HepG2 (cell line): ENCODE results near the gene SFTA2. TPM values are rescaled to one million over a fixed set of nuclear protein-coding genes. Genes with fewer than 3 reads are reported as not detected.

Experiments used
- KLF13 ChIP-seq: sonication (generic); formaldehyde crosslinking; IDR thresholded peaks from 2 replicates; pipeline ENCODE4 v1.4.0; 2020; ENCODE audit warnings: mild to moderate bottlenecking, missing genetic modification reagents
- MXI1 ChIP-seq: IDR thresholded peaks from 3 replicates; pipeline ENCODE4 v1.6.1; 2012; ENCODE audit warnings: low read depth, low read length, inconsistent platforms, borderline replicate concordance
- NR2F2 ChIP-seq: IDR thresholded peaks from 2 replicates; pipeline ENCODE4 v1.6.1; 2012; ENCODE audit warnings: low read depth, inconsistent platforms, borderline replicate concordance
- TBP ChIP-seq: sonication (generic); formaldehyde crosslinking; IDR thresholded peaks from 2 replicates; pipeline ENCODE4 v1.5.0; 2020; ENCODE audit warnings: missing genetic modification reagents
- TEAD3 ChIP-seq: optimal IDR thresholded peaks from 2 replicates; pipeline ENCODE3; 2016; ENCODE audit warnings: borderline replicate concordance
- TFE3 ChIP-seq: IDR thresholded peaks from 2 replicates; pipeline ENCODE4 v1.6.1; 2016
- XBP1 ChIP-seq: sonication (generic); formaldehyde crosslinking; IDR thresholded peaks from 2 replicates; pipeline ENCODE4 v1.5.0; 2020; ENCODE audit warnings: missing genetic modification reagents
- ZNF180 ChIP-seq: sonication (generic); formaldehyde crosslinking; IDR thresholded peaks from 2 replicates; pipeline ENCODE4 v1.4.0; 2020; ENCODE audit warnings: low read depth, missing genetic modification reagents, borderline replicate concordance
- ZNF572 ChIP-seq: sonication (generic); formaldehyde crosslinking; IDR thresholded peaks from 2 replicates; pipeline ENCODE4 v1.5.1; 2020; ENCODE audit warnings: mild to moderate bottlenecking, missing genetic modification reagents
- ZNF703 ChIP-seq: sonication (generic); formaldehyde crosslinking; IDR thresholded peaks from 2 replicates; pipeline ENCODE4 v1.5.1; 2020; ENCODE audit warnings: missing genetic modification reagents, mild to moderate bottlenecking, moderate library complexity, borderline replicate concordance
- ZNF724P ChIP-seq: sonication (generic); formaldehyde crosslinking; IDR thresholded peaks from 2 replicates; pipeline ENCODE4 v1.8.0; 2022; ENCODE audit warnings: missing genetic modification reagents, borderline replicate concordance
- ZNF761 ChIP-seq: sonication (generic); formaldehyde crosslinking; conservative IDR thresholded peaks from 2 replicates; pipeline ENCODE4 v1.4.0; 2020; ENCODE audit warnings: mild to moderate bottlenecking, missing genetic modification reagents
- ZNF772 ChIP-seq: sonication (generic); formaldehyde crosslinking; IDR thresholded peaks from 2 replicates; pipeline ENCODE4 v1.5.0; 2020; ENCODE audit warnings: mild to moderate bottlenecking, missing genetic modification reagents
- polyA plus RNA-seq, 8 experiments: library from polyadenylated mRNA; depleted of rRNA in 3 of 8; stranded (reverse) in 7 of 8; unstranded in 1 of 8; fragments of >200 nt; fragmentation: Illumina TruSeq in 4 of 8; extraction: Trizol in 4 of 8; gene quantifications; 2 replicates each; pipeline versions ENCODE4 v1.2.1 to v1.2.3, GENCODE V29; 2011 to 2016; ENCODE audit warnings: low read depth in 4 of 8, missing spikeins in 1 of 8, mixed read lengths in 1 of 8; ENCODE audit not compliant: insufficient read depth in 1 of 8
- total RNA-seq, 5 experiments: library from RNA; depleted of rRNA; stranded (reverse); fragments of >200 nt; fragmentation: Illumina TruSeq; extraction: Trizol; gene quantifications; 2 replicates each; pipeline ENCODE4 v1.2.3, GENCODE V29; 2016; ENCODE audit warnings: low read depth in 1 of 5
- TF ChIP-seq, protein P1 (sequence below): sonication (generic); formaldehyde crosslinking; IDR thresholded peaks from 2 replicates; pipeline ENCODE4 v1.4.0; 2020; ENCODE audit warnings: missing genetic modification reagents
- TF ChIP-seq, protein P2 (sequence below): IDR thresholded peaks from 2 replicates; pipeline ENCODE4 v1.6.1; 2018; ENCODE audit warnings: missing genetic modification reagents
- TF ChIP-seq, protein P3 (sequence below): sonication (generic); formaldehyde crosslinking; IDR thresholded peaks from 2 replicates; pipeline ENCODE4 v1.5.0; 2020; ENCODE audit warnings: mild to moderate bottlenecking, missing genetic modification reagents
- TF ChIP-seq, protein P4 (sequence below): sonication (generic); formaldehyde crosslinking; IDR thresholded peaks from 2 replicates; pipeline ENCODE4 v1.8.1; 2022; ENCODE audit warnings: mild to moderate bottlenecking, missing genetic modification reagents

The SFTA2 gene
- total and polyA plus RNA-seq, 2 of the 13 experiments (the other 11 are each of a cell fraction or from before 2014, with no cell fraction given): not detected

DNA sequence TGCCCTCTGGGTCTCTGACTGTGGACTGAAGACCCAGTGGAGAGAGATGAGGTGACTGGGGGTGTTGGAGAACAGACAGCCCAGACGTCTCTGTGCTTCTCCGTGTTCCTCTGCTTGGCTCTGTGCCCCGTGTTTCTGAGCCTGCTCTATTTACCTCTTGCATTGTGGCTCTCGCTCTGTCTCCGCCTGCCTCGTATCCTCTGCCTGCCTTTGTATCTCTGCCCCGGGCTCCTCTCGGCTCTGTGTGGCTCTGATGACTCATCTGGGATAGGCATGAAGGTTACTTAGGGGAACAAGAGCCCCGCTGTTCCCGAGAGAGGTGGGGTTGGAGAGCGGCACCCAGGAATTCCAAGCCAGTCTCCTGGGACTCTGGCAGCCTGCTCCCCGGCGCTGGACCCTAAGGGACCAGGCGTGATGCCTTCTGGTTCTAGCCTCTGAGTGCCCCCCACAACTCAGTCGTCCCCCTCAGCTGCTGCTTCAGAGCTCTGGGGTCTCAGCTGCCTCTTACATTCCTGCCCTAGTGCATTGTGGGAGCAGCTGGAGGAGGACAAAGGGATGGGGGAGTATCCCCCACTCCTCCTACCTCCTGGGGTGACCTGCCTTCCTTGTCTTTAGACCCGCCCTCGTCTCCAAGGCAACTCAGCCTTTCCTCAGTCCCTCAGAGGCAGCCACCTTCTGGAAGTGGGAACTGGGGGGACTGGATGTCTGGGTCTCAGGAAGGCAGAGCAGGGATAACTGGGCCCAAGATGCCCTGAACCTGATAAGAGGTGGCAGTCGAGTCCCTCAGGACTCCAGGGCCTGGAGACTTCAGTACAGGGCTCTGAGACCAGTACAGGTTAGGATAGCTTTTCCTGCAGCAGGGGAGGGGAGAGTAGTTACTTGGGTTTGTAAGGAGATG lies 45.7 kb downstream of the SFTA2 start (continued):
- TF ChIP-seq, protein P1, sequence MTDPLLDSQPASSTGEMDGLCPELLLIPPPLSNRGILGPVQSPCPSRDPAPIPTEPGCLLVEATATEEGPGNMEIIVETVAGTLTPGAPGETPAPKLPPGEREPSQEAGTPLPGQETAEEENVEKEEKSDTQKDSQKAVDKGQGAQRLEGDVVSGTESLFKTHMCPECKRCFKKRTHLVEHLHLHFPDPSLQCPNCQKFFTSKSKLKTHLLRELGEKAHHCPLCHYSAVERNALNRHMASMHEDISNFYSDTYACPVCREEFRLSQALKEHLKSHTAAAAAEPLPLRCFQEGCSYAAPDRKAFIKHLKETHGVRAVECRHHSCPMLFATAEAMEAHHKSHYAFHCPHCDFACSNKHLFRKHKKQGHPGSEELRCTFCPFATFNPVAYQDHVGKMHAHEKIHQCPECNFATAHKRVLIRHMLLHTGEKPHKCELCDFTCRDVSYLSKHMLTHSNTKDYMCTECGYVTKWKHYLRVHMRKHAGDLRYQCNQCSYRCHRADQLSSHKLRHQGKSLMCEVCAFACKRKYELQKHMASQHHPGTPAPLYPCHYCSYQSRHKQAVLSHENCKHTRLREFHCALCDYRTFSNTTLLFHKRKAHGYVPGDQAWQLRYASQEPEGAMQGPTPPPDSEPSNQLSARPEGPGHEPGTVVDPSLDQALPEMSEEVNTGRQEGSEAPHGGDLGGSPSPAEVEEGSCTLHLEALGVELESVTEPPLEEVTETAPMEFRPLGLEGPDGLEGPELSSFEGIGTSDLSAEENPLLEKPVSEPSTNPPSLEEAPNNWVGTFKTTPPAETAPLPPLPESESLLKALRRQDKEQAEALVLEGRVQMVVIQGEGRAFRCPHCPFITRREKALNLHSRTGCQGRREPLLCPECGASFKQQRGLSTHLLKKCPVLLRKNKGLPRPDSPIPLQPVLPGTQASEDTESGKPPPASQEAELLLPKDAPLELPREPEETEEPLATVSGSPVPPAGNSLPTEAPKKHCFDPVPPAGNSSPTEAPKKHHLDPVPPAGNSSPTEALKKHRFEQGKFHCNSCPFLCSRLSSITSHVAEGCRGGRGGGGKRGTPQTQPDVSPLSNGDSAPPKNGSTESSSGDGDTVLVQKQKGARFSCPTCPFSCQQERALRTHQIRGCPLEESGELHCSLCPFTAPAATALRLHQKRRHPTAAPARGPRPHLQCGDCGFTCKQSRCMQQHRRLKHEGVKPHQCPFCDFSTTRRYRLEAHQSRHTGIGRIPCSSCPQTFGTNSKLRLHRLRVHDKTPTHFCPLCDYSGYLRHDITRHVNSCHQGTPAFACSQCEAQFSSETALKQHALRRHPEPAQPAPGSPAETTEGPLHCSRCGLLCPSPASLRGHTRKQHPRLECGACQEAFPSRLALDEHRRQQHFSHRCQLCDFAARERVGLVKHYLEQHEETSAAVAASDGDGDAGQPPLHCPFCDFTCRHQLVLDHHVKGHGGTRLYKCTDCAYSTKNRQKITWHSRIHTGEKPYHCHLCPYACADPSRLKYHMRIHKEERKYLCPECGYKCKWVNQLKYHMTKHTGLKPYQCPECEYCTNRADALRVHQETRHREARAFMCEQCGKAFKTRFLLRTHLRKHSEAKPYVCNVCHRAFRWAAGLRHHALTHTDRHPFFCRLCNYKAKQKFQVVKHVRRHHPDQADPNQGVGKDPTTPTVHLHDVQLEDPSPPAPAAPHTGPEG (CRISPR knock-in tag): peak; percentile 83; the same call in 1 of the 2 replicates
- TF ChIP-seq ZNF703 (CRISPR knock-in tag) (no peak), KLF13 (CRISPR knock-in tag) (no peak), XBP1 (CRISPR knock-in tag) (no peak), MXI1 (no peak; the same call in 2 of the 3 replicates), TFE3 (CRISPR knock-in tag) (no peak), TEAD3 (CRISPR knock-in tag) (peak; percentile 31), ZNF180 (CRISPR knock-in tag) (no peak), ZNF724P (no peak), NR2F2 (no peak), ZNF572 (CRISPR knock-in tag) (no peak), TBP (CRISPR knock-in tag) (no peak), ZNF772 (CRISPR knock-in tag) (no peak), ZNF761 (CRISPR knock-in tag) (no peak)
- TF ChIP-seq, protein P2, sequence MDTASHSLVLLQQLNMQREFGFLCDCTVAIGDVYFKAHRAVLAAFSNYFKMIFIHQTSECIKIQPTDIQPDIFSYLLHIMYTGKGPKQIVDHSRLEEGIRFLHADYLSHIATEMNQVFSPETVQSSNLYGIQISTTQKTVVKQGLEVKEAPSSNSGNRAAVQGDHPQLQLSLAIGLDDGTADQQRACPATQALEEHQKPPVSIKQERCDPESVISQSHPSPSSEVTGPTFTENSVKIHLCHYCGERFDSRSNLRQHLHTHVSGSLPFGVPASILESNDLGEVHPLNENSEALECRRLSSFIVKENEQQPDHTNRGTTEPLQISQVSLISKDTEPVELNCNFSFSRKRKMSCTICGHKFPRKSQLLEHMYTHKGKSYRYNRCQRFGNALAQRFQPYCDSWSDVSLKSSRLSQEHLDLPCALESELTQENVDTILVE (CRISPR knock-in tag): no peak; the same call in 1 of the 2 replicates
- TF ChIP-seq, protein P3, sequence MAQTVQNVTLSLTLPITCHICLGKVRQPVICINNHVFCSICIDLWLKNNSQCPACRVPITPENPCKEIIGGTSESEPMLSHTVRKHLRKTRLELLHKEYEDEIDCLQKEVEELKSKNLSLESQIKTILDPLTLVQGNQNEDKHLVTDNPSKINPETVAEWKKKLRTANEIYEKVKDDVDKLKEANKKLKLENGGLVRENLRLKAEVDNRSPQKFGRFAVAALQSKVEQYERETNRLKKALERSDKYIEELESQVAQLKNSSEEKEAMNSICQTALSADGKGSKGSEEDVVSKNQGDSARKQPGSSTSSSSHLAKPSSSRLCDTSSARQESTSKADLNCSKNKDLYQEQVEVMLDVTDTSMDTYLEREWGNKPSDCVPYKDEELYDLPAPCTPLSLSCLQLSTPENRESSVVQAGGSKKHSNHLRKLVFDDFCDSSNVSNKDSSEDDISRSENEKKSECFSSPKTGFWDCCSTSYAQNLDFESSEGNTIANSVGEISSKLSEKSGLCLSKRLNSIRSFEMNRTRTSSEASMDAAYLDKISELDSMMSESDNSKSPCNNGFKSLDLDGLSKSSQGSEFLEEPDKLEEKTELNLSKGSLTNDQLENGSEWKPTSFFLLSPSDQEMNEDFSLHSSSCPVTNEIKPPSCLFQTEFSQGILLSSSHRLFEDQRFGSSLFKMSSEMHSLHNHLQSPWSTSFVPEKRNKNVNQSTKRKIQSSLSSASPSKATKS (CRISPR knock-in tag): no peak
- TF ChIP-seq, protein P4, sequence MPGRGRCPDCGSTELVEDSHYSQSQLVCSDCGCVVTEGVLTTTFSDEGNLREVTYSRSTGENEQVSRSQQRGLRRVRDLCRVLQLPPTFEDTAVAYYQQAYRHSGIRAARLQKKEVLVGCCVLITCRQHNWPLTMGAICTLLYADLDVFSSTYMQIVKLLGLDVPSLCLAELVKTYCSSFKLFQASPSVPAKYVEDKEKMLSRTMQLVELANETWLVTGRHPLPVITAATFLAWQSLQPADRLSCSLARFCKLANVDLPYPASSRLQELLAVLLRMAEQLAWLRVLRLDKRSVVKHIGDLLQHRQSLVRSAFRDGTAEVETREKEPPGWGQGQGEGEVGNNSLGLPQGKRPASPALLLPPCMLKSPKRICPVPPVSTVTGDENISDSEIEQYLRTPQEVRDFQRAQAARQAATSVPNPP (CRISPR knock-in tag): no peak
